Neural progenitor cell (in vitro differentiated cells): Measurements from ENCODE around the gene LCK. TPM values are rescaled to one million over a fixed set of nuclear protein-coding genes. Genes with fewer than 3 reads are reported as not detected.

ENCODE experiments used
- DNase-seq: peaks from one replicate; pipeline ENCODE4 v3.0.0-alpha.2; 2016; ENCODE audit warnings: low spot score
- H2AFZ ChIP-seq: fragments of 200-600 bp; sonication (generic); replicated peaks from 2 replicates; pipeline ENCODE4 v1.6.1; 2016; ENCODE audit warnings: antibody characterized with exemption
- H3F3A ChIP-seq: fragments of 200-600 bp; sonication (generic); 2 replicates; pipeline ENCODE4 v1.6.1; 2016; ENCODE audit warnings: antibody characterized with exemption, low read depth
- H3K27ac ChIP-seq: fragments of 200-600 bp; sonication (generic); 2 replicates; pipeline ENCODE4 v1.5.1; 2016; ENCODE audit warnings: mild to moderate bottlenecking
- H3K27me3 ChIP-seq: fragments of 200-600 bp; sonication (generic); 2 replicates; pipeline ENCODE4 v1.6.1; 2016; ENCODE audit warnings: mild to moderate bottlenecking, moderate library complexity
- H3K36me3 ChIP-seq: fragments of 200-600 bp; sonication (generic); 2 replicates; pipeline ENCODE4 v1.5.1; 2016
- H3K4me1 ChIP-seq: fragments of 200-600 bp; sonication (generic); 2 replicates; pipeline ENCODE4 v1.6.1; 2016; ENCODE audit warnings: mixed run types
- H3K4me2 ChIP-seq: fragments of 200-600 bp; sonication (generic); 2 replicates; pipeline ENCODE4 v1.6.1; 2016
- H3K4me3 ChIP-seq: fragments of 200-600 bp; sonication (generic); 2 replicates; pipeline ENCODE4 v1.5.1; 2016
- H3K79me2 ChIP-seq: fragments of 200-600 bp; sonication (generic); 2 replicates; pipeline ENCODE4 v1.6.1; 2016; ENCODE audit warnings: low read depth
- H3K9ac ChIP-seq: fragments of 200-600 bp; sonication (generic); 2 replicates; pipeline ENCODE4 v1.6.1; 2016
- H3K9me3 ChIP-seq: fragments of 200-600 bp; sonication (generic); 2 replicates; pipeline ENCODE4 v1.5.1; 2016; ENCODE audit warnings: low read depth
- H4K20me1 ChIP-seq: fragments of 200-600 bp; sonication (generic); 2 replicates; pipeline ENCODE4 v1.6.1; 2016; ENCODE audit warnings: low read depth
- H3K27ac Mint-ChIP-seq: 3 replicates; pipeline ENCODE4 v1.8.0; 2021; ENCODE audit warnings: mixed read lengths
- H3K27me3 Mint-ChIP-seq: 2 replicates; pipeline ENCODE4 v1.8.0; 2022; ENCODE audit warnings: low read depth, mild to moderate bottlenecking, inconsistent platforms, moderate library complexity, mixed read lengths; ENCODE audit not compliant: insufficient read depth
- H3K36me3 Mint-ChIP-seq: 3 replicates; pipeline ENCODE4 v1.8.0; 2021; ENCODE audit warnings: mixed read lengths
- H3K4me1 Mint-ChIP-seq: 3 replicates; pipeline ENCODE4 v1.8.0; 2021; ENCODE audit warnings: mixed read lengths
- H3K4me3 Mint-ChIP-seq: 3 replicates; pipeline ENCODE4 v1.8.0; 2021; ENCODE audit warnings: mild to moderate bottlenecking, moderate library complexity, mixed read lengths
- H3K9me3 Mint-ChIP-seq: 3 replicates; pipeline ENCODE4 v1.8.0; 2020; ENCODE audit warnings: mixed read lengths
- EZH2 ChIP-seq: fragments of 200-600 bp; sonication (generic); IDR thresholded peaks from 2 replicates; pipeline ENCODE4 v1.6.1; 2017; ENCODE audit warnings: antibody characterized with exemption, mild to moderate bottlenecking, moderate library complexity
- EZH2phosphoT487 ChIP-seq: fragments of 200-600 bp; sonication (generic); IDR thresholded peaks from 2 replicates; pipeline ENCODE4 v1.6.1; 2017; ENCODE audit warnings: antibody characterized with exemption
- total RNA-seq: library from RNA; depleted of rRNA; stranded (reverse); fragments of >200 nt; gene quantifications from 2 replicates; pipeline ENCODE4 v1.2.3, GENCODE V29; 2015; ENCODE audit warnings: low replicate concordance
- TF ChIP-seq, protein P1 (sequence below): fragments of 200-600 bp; sonication (generic); IDR thresholded peaks from 2 replicates; pipeline ENCODE4 v1.5.1; 2017; ENCODE audit warnings: antibody characterized with exemption, mild to moderate bottlenecking

The LCK gene
- 0.32 and 0.77 TPM in 2 replicates for total RNA-seq

DNA sequence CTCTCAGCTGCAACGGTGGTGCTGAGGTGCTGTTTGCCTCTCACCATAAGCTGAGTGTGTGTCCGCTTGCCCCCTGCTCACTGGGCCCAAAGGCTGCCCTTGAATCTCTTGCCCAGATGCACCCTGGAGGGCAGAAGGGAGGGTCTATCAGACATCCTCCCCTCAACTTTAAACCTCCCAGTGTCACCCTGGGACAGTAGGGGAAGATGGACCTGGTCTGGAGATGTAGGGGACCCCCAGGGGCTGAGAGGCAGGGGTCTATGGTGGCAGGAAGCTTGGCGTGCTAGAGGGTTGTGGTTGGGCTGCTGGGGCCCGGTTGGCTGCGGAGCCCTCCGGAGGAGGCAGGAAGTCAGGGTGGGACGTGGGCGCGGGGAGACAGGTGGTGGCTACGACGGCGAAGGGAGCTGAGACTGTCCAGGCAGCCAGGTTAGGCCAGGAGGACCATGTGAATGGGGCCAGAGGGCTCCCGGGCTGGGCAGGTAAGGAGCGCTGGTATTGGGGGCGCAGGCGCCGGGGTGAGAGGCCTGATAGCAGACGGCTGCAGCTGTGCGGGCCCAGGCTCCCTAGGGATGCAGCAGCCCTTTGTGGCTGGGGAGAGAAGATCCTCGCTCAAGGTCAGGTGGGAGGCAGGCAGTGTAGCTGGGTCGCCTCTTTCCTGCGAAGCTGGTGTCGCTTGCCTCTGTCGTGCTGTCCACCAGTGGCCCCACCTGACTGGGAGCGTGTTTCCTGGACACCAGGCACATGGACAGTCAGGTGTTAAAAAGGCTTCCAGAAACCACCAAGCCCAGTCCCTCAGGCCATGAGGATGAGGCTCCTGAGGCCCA lies at the start of gene LCK:
TSS of gene LCK (plus strand) at position 373 of the 824 bp plus-strand sequence. CDS start 23,065 bp downstream, outside the sequence.
- H3K9me3 ChIP-seq: no peaks in the 10 kb centered on the region
- no peak within 1 kb of the TSS for H2AFZ ChIP-seq
- no peak for DNase-seq
- H3K27ac Mint-ChIP-seq: peak within 1 kb of the TSS; percentile 81
- no peaks in the 10 kb centered on the region for H3K9me3 Mint-ChIP-seq
- peaks cover 23% of the 10 kb centered on the region for H3K4me1 Mint-ChIP-seq
- H3K36me3 Mint-ChIP-seq: no peaks in the 10 kb centered on the region
- H3F3A ChIP-seq: peaks cover 22% of the 10 kb centered on the region
- TF ChIP-seq, protein P1, sequence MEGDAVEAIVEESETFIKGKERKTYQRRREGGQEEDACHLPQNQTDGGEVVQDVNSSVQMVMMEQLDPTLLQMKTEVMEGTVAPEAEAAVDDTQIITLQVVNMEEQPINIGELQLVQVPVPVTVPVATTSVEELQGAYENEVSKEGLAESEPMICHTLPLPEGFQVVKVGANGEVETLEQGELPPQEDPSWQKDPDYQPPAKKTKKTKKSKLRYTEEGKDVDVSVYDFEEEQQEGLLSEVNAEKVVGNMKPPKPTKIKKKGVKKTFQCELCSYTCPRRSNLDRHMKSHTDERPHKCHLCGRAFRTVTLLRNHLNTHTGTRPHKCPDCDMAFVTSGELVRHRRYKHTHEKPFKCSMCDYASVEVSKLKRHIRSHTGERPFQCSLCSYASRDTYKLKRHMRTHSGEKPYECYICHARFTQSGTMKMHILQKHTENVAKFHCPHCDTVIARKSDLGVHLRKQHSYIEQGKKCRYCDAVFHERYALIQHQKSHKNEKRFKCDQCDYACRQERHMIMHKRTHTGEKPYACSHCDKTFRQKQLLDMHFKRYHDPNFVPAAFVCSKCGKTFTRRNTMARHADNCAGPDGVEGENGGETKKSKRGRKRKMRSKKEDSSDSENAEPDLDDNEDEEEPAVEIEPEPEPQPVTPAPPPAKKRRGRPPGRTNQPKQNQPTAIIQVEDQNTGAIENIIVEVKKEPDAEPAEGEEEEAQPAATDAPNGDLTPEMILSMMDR: no peak
- TF ChIP-seq EZH2 (no peak), EZH2phosphoT487 (no peak)
- peaks cover 9% of the 10 kb centered on the region for H3K27me3 Mint-ChIP-seq
- H3K9ac ChIP-seq: no peak within 1 kb of the TSS
- peaks cover 12% of the 10 kb centered on the region for H3K4me1 ChIP-seq
- H3K4me3 Mint-ChIP-seq: peak within 1 kb of the TSS; percentile 16
- H3K36me3 ChIP-seq: no peaks in the 10 kb centered on the region
- H4K20me1 ChIP-seq: no peaks in the 10 kb centered on the region
- H3K27me3 ChIP-seq: no peaks in the 10 kb centered on the region
- no peak within 1 kb of the TSS for H3K27ac ChIP-seq
- H3K79me2 ChIP-seq: no peaks in the 10 kb centered on the region
- no peak within 1 kb of the TSS for H3K4me3 ChIP-seq
- no peak within 1 kb of the TSS for H3K4me2 ChIP-seq

DNA sequence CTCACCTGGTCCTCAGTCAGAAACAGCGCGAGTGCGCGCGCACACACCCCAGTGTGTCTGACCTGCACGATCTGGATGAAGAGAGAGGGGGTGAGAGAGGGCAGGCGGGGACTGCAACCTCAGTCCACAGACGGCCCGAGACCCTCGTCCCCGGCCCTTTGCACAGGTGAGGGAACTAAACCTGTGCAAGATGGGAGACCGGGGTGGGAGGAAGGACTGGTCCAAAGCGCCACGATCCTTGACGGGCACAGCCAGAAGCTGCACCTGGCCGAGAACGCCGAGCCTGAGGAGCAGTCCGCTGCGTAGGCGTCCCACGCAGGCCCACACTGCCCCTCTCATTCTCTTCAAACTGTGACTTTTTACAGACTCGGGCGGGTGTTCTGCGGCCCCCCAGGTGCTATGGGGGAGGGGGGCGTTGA lies 46.1 kb upstream of the LCK start:
- peaks cover 9% of the 10 kb centered on the region for H3K36me3 Mint-ChIP-seq
- Histone ChIP-seq H3K4me1 (peaks cover 12% of the 10 kb centered on the region), H3K79me2 (no peaks in the 10 kb centered on the region), H3K4me2 (peak overlapping the region; percentile 94), H3K9ac (peak overlapping the region; percentile 22), H3K27ac (no peak overlapping the region), H3K27me3 (peaks cover 11% of the 10 kb centered on the region), H3F3A (peaks cover 34% of the 10 kb centered on the region), H3K4me3 (peak overlapping the region; percentile 83), H2AFZ (peak overlapping the region; percentile 86), H4K20me1 (no peaks in the 10 kb centered on the region), H3K9me3 (no peaks in the 10 kb centered on the region), H3K36me3 (no peaks in the 10 kb centered on the region)
- no peak overlapping the region for H3K27ac Mint-ChIP-seq
- H3K27me3 Mint-ChIP-seq: peaks cover 6% of the 10 kb centered on the region
- H3K4me1 Mint-ChIP-seq: peaks cover 33% of the 10 kb centered on the region
- H3K9me3 Mint-ChIP-seq: no peaks in the 10 kb centered on the region
- H3K4me3 Mint-ChIP-seq: peak overlapping the region; percentile 92
- no peak for TF ChIP-seq EZH2phosphoT487
- TF ChIP-seq, protein P1: no peak
- no peak for TF ChIP-seq EZH2
- DNase-seq: no peak

DNA sequence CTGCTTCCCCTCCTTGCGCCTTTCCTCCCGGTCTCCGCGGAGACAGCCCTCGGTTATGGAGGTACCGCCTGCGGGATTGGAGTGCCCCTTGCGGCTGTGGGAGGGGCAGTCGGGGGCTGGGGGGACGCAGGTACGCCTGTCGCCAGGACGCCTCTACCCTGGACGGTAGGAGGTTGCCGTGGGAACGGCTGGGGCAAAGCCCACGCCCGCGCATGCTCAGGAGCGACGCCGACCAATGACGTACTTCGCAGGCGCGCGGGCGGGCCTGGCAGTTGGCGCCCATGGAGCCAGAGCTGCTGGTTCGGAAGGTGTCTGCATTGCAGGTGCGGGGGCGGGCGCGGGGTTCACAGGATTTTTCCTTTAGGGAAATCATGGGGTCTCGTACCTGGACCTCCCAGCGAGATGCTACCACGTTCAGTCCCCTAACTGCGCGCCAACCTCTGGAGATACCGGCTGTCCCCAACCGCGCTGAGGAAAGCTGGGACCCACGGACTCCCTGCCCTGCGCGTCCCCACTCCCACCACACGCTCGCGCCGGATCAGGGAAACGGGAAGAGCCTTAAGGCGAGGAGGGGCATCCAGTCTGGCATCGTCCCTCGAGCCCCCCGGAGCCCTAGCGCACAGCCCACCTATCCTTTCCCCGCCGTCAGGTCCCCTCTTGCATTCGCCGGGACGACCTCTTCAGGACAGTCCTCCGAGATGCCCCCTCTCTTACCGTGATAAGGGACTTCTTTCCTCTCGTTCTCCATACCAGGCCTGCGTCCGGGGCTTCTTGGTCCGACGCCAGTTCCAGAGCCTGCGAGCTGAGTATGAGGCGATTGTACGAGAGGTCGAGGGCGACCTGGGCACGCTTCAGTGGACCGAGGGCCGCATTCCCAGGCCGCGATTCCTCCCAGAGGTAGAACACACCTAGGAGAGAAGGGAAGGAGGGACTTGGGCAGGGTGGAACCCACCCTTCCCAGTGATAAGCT lies 45.4 kb upstream of the LCK start, which contains the start of gene IQCC:
TSS of gene IQCC (plus strand) at position 271 of the 970 bp plus-strand sequence. CDS start at position 282, 11 bp downstream.
- H3K4me3 Mint-ChIP-seq: peak within 1 kb of the TSS; percentile 92

More for the DNA sequence above, 45.4 kb upstream of the LCK start, which contains the start of gene IQCC:
- Mint-ChIP-seq H3K36me3 (peaks cover 9% of the 10 kb centered on the region), H3K9me3 (no peaks in the 10 kb centered on the region), H3K27me3 (peaks cover 6% of the 10 kb centered on the region), H3K27ac (peak within 1 kb of the TSS; percentile 69), H3K4me1 (peaks cover 27% of the 10 kb centered on the region)
- Histone ChIP-seq H3K4me1 (peaks cover 10% of the 10 kb centered on the region), H3F3A (peaks cover 26% of the 10 kb centered on the region), H3K27me3 (peaks cover 11% of the 10 kb centered on the region), H3K4me2 (peak within 1 kb of the TSS; percentile 94), H3K27ac (no peak within 1 kb of the TSS), H3K79me2 (no peaks in the 10 kb centered on the region), H3K36me3 (no peaks in the 10 kb centered on the region), H3K4me3 (peak within 1 kb of the TSS; percentile 83), H3K9ac (peak within 1 kb of the TSS; percentile 78), H2AFZ (peak within 1 kb of the TSS; percentile 86), H3K9me3 (no peaks in the 10 kb centered on the region), H4K20me1 (no peaks in the 10 kb centered on the region)
- DNase-seq: peak; percentile 96
- TF ChIP-seq, protein P1: peak; percentile 38
- TF ChIP-seq EZH2: no peak
